Measurements from ENCODE around the gene DOK5.

DOK5 gene

DNA sequence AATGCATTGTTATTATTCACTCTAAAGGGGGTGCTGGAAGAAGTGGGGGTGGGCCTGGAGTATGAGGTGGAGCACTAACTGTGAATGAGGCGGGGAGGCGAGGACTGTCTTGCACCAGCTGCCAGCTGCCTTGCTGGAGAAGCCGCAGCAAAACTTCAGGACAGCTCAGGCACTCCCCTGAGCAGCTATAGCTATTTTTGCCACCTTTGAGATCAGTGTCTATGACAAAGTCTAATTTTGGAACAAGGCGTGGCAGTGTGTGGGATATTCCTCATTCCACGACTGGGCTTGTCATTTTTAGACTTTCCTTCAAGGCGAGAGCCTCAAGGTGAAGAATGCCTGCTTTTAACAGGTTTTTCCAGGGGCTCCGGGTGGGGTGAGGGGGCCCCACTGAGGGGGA, 143.8 kb downstream of the DOK5 start:
- TF ChIP-seq, protein P1, sequence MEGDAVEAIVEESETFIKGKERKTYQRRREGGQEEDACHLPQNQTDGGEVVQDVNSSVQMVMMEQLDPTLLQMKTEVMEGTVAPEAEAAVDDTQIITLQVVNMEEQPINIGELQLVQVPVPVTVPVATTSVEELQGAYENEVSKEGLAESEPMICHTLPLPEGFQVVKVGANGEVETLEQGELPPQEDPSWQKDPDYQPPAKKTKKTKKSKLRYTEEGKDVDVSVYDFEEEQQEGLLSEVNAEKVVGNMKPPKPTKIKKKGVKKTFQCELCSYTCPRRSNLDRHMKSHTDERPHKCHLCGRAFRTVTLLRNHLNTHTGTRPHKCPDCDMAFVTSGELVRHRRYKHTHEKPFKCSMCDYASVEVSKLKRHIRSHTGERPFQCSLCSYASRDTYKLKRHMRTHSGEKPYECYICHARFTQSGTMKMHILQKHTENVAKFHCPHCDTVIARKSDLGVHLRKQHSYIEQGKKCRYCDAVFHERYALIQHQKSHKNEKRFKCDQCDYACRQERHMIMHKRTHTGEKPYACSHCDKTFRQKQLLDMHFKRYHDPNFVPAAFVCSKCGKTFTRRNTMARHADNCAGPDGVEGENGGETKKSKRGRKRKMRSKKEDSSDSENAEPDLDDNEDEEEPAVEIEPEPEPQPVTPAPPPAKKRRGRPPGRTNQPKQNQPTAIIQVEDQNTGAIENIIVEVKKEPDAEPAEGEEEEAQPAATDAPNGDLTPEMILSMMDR (IDR thresholded peaks at IDR 0.05; ENCODE audit: control insufficient read depth, insufficient read depth, low read depth, low read length, missing control alignments): no peak
- DNase-seq (ENCODE audit: low read depth): no peak
- H3K4me3 ChIP-seq (ENCODE audit: control insufficient read depth, low read depth, low read length): no peak overlapping the region

DNA sequence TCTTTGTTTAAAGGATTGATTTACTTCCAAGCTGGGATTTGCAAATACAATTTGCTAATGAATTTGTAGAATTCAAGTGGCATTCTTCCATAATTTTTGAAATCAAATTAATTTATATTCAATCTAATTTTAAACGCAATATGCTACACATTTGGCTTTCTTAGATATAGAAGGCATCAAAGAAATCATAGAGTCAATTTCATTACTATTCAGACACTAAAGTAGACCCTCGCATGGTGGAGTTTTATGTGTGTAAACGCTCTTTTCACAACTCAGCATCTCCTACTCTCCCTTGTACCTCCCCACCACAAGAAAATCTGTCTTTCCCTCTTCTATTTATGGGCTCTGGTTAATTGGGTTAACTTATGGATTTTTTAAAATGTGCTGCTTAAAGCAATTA, 144.3 kb downstream of the DOK5 start:
- TF ChIP-seq, protein P1 (IDR thresholded peaks at IDR 0.05; ENCODE audit: control insufficient read depth, insufficient read depth, low read depth, low read length, missing control alignments): no peak
- no peak for DNase-seq (ENCODE audit: low read depth)

DNA sequence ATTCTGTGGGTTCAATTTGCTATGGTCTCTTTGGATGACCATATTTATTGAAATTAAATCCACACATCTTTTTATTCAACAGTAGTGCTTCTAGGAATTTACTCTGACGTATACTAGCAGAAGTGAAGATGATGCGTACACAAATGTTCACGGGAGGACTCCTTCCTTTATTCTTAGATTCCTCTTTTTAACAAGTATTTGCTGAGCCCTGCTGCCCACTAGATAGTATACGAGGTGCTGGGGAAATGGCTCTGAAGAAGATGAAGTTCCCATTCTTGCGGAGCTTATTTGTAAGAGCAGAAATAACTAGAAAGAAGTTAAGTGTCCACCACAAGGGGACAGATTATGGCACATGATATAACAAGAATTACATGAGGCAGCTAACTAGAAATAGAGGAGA, 145.2 kb downstream of the DOK5 start:
- no peak overlapping the region for H3K4me3 ChIP-seq (ENCODE audit: control insufficient read depth, low read depth, low read length)
- TF ChIP-seq, protein P1 (IDR thresholded peaks at IDR 0.05; ENCODE audit: control insufficient read depth, insufficient read depth, low read depth, low read length, missing control alignments): no peak
- DNase-seq (ENCODE audit: low read depth): no peak

More for the DNA sequence above, 144.3 kb downstream of the DOK5 start:
- H3K4me3 ChIP-seq (ENCODE audit: control insufficient read depth, low read depth, low read length): no peak overlapping the region

DNA sequence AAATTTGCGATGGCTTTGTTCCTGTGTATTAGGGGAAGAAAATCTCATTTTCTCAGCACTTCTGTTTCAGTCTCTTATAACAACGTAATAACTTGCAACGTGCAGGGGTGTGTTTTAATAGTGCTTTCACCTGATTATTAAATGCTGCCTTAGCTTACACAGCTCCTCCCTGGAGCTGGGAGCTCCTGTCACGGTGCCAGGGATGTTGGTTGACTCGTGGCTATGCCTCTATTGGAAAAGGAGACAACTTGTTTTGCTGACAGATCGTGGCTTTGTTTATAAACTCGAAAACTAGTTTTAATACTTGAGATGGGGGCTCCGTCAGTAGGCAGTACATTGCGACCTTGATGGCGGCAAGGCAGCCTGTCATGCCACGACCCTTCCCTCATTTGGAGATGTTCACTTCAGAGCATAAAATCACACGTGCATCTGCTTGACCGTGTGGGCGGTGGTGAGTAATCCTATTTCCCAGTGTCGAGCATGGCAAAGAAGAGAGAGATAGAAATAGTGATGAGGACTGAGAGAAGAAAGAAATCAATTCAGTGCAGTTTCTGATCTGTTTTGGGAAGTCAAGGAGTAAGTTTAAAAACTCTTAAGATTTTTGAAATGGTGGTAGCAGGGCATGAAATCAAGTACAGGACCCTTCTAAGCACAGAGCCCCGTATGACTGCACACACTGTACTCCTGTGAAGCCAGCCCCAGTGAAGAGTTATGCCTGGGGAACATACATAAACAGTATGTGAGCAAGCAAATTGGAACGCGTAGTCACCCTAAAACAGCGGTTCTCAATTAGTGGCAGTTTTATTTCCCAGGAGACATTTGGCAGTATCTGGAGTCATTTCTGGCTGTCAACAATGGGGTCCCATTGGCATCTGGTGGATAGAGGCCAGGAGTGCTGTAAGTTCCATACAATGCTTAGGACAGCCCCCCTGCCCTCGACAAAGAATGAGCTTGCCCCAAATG, 147.2 kb downstream of the DOK5 start:
- no peak for DNase-seq (ENCODE audit: low read depth)
- no peak overlapping the region for H3K4me3 ChIP-seq (ENCODE audit: control insufficient read depth, low read depth, low read length)
- TF ChIP-seq, protein P1 (IDR thresholded peaks at IDR 0.05; ENCODE audit: control insufficient read depth, insufficient read depth, low read depth, low read length, missing control alignments): no peak

DNA sequence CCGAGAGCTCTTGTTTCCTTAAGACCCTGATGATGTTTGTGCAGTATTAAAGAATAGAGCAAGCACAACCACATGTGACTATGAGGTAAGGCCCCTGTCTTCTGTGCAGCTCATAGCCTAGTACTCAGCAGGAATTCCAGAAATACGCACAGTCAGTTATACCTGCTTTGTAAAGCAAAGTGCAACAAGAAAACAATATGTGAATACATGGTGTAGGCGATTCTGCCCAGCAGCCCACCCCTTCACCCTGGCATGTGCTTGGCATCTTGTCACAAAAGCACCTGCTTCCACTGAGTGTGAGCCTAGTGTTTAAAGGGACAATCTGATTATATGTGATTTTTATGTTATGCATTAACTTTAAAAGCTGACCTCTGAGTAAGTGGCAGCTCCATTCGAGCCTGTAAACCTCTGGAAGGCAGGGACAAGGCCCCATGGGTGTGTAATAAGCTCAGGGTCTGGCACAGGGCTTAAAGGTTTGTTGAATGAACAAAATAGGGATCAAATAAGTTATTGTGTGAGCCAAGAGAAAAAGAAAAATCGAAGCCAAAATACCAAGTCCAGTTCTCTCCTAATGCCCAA, 148.7 kb downstream of the DOK5 start:
- TF ChIP-seq, protein P1 (IDR thresholded peaks at IDR 0.05; ENCODE audit: control insufficient read depth, insufficient read depth, low read depth, low read length, missing control alignments): no peak
- H3K4me3 ChIP-seq (ENCODE audit: control insufficient read depth, low read depth, low read length): no peak overlapping the region
- DNase-seq (ENCODE audit: low read depth): no peak

DNA sequence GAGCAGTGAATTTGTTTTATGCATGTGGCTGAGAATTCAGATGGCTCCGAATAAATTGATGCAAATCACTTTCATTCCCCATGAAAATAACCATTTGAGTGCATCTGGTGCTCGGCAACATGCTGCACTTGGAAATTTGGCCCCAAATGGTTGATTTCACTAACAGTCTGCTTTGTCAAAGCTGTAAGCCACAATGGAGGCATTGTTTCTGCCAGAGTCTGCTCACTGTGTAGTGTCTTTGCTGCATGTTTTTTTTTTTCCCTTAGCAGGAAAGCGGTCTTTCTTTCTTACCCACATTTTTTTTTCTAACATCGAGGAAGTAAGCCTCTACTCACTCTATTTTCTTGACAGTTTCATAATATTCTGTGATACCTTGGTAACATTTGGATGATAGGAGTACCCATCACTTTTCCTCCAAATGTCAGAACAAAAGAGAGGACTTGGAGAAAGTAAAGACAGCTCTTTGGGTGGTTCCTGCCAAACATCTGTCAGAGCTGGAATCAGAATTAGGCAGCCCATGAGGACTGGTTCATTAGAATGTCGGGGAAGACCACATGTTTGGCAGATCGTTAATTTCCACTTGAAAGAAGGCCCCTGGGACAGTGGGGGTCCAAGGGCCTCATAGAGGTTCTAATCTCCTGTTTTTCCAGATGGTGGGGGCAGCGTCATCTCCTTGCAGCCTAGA, 149.5 kb downstream of the DOK5 start:
- DNase-seq (ENCODE audit: low read depth): no peak
- TF ChIP-seq, protein P1 (IDR thresholded peaks at IDR 0.05; ENCODE audit: control insufficient read depth, insufficient read depth, low read depth, low read length, missing control alignments): no peak
- no peak overlapping the region for H3K4me3 ChIP-seq (ENCODE audit: control insufficient read depth, low read depth, low read length)

Data from AG09309 (cell line).